ENCODE results near the gene GMCL2. TPM values are rescaled to one million over a fixed set of nuclear protein-coding genes. Genes with fewer than 3 reads are reported as not detected.

GMCL2 gene, protein sequence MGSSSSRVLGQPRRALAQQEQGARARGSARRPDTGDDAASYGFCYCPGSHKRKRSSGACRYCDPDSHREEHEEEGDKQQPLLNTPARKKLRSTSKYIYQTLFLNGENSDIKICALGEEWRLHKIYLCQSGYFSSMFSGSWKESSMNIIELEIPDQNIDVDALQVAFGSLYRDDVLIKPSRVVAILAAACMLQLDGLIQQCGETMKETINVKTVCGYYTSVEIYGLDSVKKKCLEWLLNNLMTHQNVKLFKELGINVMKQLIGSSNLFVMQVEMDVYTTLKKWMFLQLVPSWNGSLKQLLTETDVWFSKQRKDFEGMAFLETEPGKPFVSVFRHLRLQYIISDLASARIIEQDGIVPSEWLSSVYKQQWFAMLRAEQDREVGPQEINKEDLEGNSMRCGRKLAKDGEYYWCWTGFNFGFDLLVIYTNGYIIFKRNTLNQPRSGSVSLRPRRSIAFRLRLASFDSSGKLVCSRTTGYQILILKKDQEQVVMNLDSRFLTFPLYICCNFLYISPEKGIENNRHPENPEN
- not detected in 2 replicates for total RNA-seq

DNA sequence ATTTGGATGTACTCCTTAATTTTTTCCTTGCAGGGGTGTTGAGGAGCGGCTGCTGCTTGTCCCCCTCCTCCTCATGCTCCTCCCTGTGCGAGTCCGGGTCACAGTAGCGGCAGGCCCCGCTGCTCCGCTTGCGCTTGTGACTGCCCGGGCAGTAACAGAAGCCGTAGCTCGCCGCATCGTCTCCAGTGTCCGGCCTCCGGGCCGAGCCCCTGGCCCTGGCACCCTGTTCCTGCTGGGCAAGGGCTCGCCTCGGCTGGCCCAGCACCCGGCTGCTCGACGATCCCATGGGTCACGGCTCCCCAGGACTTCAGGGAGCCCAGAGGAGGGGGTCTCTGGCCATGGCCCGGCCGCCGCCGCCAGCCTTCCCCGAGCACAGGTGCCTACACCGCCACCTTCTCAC lies at the start of gene GMCL2:
Gene GMCL2 (minus strand): TSS at position 358 of the 400 bp plus-strand sequence. CDS start 72 bp downstream, at position 286.

DNA sequence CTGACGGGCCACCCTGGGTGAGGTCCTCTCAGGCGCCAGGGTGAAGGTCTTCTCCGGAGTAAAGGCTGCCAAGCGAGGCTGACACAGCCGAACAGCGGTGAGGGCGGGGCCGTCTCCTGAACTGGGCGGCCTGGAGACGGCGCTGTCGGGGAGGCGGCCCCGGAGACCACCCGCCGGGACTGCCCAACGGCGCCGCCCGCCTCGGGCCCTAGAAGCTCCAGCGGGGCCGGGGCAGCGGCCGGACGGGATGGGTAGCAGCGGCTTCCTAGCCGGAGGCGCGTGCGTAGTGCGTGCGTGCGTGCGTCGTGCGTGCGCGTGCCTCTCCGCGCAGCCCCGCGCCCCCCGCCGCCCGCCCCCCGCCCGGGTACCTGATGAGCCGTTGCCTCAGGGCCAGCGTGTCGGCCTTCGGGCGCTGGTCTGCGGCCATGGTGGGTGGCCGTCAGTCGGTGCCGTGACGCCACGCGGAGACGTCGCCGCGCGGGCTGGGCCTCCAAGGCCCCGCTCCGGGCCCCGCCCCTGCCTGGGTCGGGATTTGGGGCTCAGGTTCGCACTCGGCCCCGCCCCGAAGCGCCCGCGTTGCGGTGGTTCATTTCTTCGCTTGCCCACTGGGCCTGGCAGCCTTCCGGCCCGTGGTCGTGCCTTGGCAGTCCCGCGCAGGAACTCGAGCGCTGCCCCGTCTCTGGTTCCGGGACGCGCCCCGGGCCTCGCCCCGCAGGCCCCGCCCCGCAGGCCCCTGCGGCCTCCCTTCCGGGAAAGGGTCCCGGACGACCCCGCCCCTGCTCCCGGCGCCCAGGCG lies 45.2 kb upstream of the GMCL2 start, which contains the start of gene PHYKPL:
Gene PHYKPL (minus strand): TSS at position 679 of the 796 bp plus-strand sequence. CDS start 252 bp downstream, at position 427.

DNA sequence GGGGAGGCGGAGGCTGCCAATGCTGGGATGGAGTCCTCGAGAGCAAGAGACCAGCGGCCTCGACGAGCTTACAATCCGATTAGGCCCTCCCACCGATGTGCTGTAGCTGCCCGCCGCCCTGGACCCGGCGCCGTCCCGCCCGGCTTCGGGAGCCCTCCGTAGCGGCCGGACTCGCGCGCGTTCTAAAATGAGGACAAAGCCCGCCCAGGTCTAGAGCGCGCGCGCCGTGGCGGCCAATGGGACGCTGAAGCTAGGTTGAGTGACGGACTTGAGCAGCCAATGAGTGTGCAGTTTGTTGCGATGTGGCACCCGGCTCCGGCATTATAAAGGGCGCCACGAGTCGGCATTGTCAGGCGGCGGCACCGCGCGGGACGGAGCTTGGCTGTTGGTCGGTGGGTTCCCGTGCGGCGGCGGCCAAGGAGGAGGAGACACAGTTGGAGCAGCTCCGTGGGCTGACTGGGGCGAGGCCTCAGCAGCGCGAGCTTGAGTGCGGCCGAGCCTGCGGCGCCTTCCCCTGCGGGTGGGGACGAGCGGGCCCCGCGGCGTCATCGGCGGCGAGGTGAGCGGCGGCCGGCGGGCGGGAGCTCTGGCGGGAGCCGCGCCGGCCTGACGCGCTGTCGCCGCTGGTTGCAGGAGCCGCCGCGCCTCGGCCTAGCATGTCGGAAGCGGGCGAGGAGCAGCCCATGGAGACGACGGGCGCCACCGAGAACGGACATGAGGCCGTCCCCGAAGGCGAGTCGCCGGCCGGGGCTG lies 17.2 kb upstream of the GMCL2 start, which contains the start of gene HNRNPAB:
Gene HNRNPAB (plus strand): TSS at position 352 of the 753 bp plus-strand sequence. CDS start 305 bp downstream, at position 657.

DNA sequence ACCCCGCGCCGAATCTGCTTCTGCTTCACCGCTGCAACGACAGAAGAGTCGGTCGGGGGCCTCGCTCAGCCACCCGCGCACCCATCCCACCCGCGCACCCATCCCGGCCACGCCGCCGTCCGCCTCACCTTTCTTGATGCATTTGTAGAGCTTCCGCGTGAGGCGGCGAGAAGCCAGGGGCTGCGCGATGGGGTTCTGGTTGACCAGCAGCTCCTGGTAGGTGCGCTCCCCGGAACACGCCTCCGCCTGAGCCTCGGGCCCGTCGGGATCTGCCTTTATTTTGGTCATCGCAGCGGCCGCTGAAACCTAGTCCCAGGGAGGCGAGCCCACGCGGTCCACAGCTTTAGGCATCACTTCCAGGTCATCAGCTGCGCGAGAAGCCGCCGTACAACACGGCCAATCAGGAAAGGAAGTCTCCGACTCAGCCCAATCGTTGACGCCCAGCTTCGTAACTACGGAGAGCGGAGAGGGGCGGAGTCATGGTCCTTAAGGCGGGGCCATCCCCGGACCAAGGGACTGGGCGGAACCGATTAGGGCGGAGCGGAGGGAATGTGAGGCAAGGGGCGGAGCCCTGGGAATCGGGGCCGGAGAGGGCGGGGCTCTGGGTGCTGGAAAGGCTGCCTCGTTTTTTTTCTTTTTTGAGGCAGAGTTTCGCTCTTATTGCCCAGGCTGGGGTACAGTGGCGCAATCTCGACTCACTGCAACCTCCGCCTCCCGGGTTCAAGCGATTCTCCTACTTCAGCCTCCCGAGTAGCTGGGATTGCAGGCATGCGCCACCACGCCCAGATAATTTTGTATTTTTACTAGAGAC lies 33.4 kb downstream of the GMCL2 start, which contains the start of gene NHP2:
Gene NHP2 (minus strand): TSS at position 356 of the 811 bp plus-strand sequence. CDS start 68 bp downstream, at position 288.

Other genes with a start within 250 kb of the GMCL2 start
- not detected in 2 replicates for gene PROP1, start 191.1 kb downstream of the GMCL2 start, total RNA-seq
- gene N4BP3, start 73.8 kb downstream of the GMCL2 start, total RNA-seq = 12.3 and 13.1 TPM in 2 replicates
- gene RMND5B, start 56.4 kb downstream of the GMCL2 start, total RNA-seq = 17.7 and 22.1 TPM in 2 replicates
- gene NHP2, start 33.5 kb downstream of the GMCL2 start, total RNA-seq = 657 and 671 TPM in 2 replicates
- gene HNRNPAB, start 17.2 kb upstream of the GMCL2 start, total RNA-seq = 170 and 191 TPM in 2 replicates
- 20.2 and 25.8 TPM in 2 replicates for gene PHYKPL, start 45.4 kb upstream of the GMCL2 start, total RNA-seq

Measured in mammary microvascular endothelial cell (primary cell).